ENCODE data around the gene FIP1L1.
"Not testable (repeated sequence)": the region's sequence is repeated elsewhere in the genome, so short reads cannot be mapped to it uniquely, and the experiment has no call there.

The FIP1L1 gene

DNA sequence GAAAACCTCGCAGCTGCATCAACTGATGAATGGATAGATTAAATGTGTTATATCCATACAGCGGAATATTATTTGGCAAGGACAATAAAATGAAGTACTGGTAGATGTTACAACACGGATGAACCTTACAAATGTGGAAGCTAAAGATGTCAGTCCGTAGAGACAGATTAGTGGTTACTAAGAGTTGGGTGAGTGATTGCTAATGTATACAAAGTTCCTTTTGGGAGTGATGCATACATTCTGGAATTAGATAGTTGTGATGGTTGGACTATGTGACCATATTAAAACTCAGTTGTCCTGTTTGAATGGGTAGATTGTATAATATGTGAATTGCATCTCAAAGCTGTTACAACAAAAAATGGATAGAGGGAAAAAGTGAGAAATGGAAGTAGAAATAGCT is 2.8 kb downstream of the FIP1L1 start:
- no peak for DNase-seq

GRCh38 chr4:53409479-53409878 is 32.0 kb downstream of the FIP1L1 start:
- not testable (repeated sequence) for DNase-seq

GRCh38 chr4:53419208-53419607 is 41.8 kb downstream of the FIP1L1 start:
- DNase-seq: no peak

GRCh38 chr4:53421791-53422190 is 44.4 kb downstream of the FIP1L1 start:
- no peak for DNase-seq

GRCh38 chr4:53422367-53422766 is 44.9 kb downstream of the FIP1L1 start:
- DNase-seq: no peak

DNA sequence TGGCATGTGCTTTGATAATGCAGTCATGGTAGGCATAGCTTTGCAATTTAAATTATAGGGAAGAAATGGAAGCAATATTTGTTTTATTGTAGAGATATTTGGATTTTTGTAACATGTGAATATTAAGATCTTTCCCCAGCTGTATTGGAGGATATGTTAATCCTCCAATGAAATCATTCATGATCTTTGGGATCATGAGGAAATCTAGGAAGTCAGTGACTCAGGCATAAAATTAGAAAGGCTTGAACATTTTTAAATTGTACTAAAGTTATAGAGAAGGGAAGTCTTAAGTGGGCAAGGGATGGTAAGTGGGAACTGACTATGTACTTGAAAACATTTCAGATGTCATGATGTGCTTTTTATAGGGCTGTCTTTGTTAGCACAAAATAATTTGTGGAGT is 46.8 kb downstream of the FIP1L1 start:
- no peak for DNase-seq

GRCh38 chr4:53427366-53427765 is 49.9 kb downstream of the FIP1L1 start:
- no peak for DNase-seq

- DNase-seq: no peak
Measured at GRCh38 chr4:53431052-53431451, 53.6 kb downstream of the FIP1L1 start.

- DNase-seq: no peak
Measured at GRCh38 chr4:53432528-53433424, 55.3 kb downstream of the FIP1L1 start.

- DNase-seq: no peak
Measured at GRCh38 chr4:53436251-53436650, 58.8 kb downstream of the FIP1L1 start.

- no peak for DNase-seq
Measured at GRCh38 chr4:53441564-53441963, 64.1 kb downstream of the FIP1L1 start.

DNA sequence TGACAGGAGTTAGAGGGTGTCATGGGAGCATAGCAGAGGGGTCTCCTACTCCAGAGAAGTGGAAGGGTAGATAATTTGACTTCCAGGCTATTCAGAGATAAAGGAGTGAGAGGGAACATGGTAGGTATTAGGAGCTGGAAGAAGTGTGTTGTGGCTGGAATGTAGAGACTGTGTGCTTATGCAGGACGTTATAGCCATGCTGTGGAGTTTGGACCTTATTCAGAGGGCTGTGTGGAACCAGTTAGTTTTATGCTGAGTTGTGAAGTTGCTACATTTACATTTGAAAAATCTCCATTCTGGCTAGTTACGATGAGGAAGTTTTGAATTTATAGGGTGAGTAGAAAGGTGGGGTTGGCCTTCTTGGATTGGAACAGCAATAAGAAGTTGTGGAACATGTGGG is 67.5 kb downstream of the FIP1L1 start:
- no peak for DNase-seq

DNA sequence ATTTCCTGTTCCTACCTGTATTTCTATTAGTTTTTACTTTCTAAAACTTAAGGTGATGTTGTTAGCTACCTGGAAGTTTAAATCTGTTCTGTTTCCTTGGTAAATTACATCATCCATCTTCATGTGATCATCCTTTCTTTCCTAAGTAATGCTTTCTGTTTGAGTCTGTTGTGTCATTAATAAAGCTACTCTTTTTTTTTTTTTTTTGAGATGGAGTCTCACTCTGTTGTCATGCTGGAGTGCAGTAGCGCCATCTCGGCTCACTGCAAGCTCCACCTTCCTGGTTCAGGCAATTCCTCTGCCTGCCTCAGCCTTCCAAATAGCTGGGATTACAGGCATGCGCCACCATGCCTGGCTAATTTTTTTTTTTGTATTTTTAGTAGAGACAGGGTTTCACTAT is 73.3 kb downstream of the FIP1L1 start:
- DNase-seq: no peak

DNA sequence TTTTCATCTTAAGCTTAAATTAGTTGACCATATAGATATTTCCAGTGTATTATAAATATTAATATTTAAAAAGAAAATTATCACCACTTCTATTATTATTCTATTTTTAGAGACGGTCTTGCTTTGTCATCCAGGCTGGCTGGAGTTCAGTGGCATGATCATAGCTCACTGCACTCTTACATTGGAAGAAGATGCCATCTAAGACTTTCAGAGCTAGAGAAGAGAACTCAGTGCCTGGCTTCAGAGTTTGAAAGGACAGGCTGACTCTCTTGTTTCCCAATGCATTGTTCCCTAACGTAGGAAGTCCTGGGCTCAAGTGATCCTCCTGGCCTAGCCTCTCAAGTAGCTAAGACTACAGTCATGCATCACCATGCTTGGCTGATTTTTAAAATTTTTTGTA is 75.9 kb downstream of the FIP1L1 start:
- DNase-seq: no peak

GRCh38 chr4:53455766-53456165 is 78.3 kb downstream of the FIP1L1 start:
- DNase-seq: no peak

- DNase-seq: no peak
Measured at GRCh38 chr4:53456178-53456577, 78.7 kb downstream of the FIP1L1 start.

- DNase-seq: no peak
Measured at GRCh38 chr4:53459548-53459947, 82.1 kb downstream of the FIP1L1 start.

DNA sequence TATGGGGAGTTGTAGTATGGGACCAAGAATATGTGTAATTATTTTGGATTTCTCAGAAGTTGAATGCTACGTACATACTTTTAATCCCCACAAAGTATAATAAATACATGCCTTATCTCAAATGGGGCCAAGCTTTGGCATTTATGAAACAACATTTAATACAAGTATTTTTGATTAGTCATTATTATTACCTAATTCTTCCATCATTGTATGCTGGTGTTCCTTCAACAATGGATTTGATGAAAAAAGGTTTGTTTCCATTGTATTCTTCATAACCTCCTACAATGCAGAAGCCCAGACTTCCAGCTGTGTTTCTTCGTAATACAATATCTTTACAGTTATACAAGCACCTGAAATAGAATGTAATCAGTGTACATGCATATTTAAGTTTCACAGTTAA is 83.8 kb downstream of the FIP1L1 start:
- DNase-seq: no peak

DNA sequence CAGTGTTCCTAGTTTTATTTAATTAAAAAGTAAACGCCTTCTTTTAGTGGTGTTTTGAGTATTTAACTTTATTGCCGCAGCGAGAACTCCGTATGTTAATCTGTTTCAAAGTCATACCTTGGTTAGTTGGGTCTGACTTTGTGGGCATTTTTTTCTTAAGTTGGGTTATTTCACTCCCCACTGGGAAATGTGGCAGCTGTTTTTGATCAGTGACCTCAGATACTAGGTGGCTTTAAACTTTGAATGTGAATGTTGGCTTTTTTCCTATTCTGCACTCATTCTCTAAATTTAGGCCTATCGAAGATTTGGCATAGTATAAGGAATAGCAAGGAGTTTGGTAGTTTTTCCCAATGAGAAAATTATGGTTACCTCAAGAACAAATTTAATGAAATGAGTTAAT is 85.9 kb downstream of the FIP1L1 start:
- DNase-seq: no peak

- no peak for DNase-seq
Measured at GRCh38 chr4:53465281-53465680, 87.8 kb downstream of the FIP1L1 start.

- DNase-seq: no peak
Measured at GRCh38 chr4:53465891-53466290, 88.5 kb downstream of the FIP1L1 start.

GRCh38 chr4:53466576-53466975 is 89.1 kb downstream of the FIP1L1 start:
- DNase-seq: not testable (repeated sequence)

DNA sequence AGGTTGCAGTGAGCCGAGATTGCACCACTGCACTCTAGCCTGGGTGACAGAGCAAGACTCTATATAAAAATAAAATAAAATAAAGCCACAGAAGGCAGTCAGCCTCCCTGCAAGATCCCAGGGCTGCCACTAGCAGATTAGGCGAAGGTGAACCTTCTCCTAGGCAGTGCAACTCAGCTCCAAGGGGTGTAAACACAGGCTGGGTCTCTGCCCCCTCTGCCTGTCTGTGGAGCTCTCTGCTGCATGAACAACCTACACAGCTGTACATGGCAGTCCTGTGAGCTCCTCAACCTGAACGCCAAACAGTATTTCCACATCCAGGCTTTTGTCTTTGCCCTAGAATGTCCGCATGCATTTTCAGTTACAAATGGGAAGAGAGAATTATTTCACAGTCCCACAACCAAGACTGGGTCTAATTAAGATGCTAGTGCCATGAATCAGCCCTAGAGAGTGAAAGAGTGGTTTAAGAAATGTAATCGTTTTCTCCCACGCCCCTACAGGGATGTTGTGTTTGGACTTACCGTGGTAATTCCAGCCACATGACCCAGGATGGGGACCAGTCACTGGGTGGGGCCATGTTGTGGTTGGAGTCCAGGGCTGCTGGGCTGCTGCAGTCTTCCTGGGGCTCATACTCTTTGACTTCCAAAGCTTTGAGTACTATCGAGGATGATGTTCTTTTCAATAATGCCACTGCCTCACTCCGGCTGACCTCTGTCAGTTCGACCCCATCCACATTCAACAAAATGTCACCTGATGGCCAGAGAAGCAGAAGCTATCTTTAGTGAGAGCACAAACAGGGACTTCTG is 99.0 kb downstream of the FIP1L1 start:
- DNase-seq: no peak

DNA sequence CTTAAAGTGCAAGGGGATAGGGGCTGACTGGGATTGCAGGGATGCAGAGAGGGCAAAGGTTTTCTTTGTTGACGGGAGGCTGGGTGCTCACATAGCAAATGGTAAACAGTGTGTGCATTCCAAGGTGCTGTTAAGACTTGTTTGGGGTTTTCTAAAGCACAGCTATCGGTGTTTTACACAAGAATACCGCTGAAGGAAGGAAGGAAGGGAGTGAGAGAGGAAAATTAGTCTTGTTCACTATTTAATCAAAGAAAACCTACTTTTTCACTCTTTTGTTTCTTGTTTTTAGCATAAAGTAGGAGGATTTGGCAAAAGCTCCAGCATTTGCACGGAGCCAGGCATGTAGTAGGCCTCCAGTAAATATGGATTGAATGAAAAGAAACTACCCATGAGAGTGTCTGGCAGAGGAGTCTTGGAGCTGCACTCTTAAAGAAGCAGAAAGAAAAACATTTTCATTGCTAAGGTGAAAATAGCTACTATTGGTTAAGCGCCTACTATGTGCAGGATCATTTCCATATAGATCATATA is 99.7 kb downstream of the FIP1L1 start:
- no peak for DNase-seq
